Measurements from ENCODE around the gene GFI1. TPM values are rescaled to one million over a fixed set of nuclear protein-coding genes. Genes with fewer than 3 reads are reported as not detected.
"Not testable (repeated sequence)": the region's sequence is repeated elsewhere in the genome, so short reads cannot be mapped to it uniquely, and the experiment has no call there.

Gene GFI1
- 0.07 TPM for polyA plus RNA-seq (2013, experiment 1 of 2; ENCODE audit: insufficient read length)
- polyA plus RNA-seq (2013, experiment 2 of 2; ENCODE audit: insufficient read length) = 0.07 TPM

DNA sequence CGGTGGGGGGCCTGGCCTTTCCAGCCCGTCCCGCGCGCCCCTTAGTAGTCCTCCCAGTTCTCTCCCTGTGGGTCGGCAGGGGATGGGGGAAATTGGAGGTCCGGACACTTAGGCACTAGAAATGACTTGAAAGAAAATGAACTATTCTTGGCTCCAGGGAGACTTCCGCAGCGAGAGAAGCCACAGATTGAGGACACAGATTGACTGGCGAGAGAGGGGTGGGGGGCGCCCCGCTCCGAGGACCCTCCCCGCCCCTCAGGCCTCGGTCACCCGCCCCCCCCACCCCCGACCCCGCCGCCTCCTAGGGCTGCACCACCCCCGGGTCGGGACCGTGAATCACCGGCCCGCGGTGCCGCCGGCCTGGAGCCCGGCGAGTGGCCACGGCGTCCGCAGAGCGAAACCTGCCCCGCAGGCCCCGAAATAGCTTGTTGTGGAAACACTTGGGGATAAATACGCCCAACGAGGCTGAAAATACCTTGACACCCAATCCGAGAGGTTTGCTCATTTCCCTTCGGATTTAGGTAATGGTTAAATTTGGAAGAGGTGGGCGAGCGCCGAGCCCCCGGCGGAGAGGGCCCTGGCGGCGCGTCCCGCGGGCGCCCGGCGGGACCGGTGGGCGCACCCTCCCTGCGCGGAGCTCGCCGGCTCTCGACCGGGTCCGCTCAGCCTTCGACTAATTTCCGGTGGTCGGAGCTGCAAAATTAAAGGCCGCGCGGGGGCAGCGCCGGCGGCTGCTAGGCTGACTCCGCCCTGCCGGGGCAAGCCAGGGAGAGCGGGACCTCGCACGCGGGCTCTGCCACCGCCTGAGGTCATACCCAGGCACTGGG lies at the start of gene GFI1:
Gene GFI1 (minus strand): TSS at position 675 of the 827 bp plus-strand sequence. CDS start 3,438 bp downstream, outside the sequence.
- DNase-seq = no peak

- not testable (repeated sequence) for DNase-seq
Measured at GRCh38 chr1:92532371-92532770, 45.6 kb upstream of the GFI1 start.

DNA sequence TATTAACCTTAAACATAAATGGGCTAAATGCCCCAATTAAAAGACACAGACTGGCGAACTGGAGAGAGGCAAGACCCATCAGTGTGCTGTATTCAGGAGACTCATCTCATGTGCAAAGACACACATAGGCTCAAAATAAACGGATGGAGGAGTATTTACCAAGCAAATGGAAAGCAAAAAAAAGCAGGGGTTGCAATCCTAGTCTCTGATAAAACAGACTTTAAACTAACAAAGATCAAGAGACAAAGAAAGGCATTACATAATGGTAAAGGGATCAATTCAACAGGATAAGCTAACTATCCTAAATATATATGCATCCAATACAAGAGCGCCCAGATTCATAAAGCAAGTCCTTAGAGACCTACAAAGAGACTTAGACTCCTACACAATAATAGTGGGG lies 45.2 kb upstream of the GFI1 start:
- DNase-seq = not testable (repeated sequence)

GRCh38 chr1:92527670-92528069 lies 40.9 kb upstream of the GFI1 start:
- DNase-seq = no peak

DNA sequence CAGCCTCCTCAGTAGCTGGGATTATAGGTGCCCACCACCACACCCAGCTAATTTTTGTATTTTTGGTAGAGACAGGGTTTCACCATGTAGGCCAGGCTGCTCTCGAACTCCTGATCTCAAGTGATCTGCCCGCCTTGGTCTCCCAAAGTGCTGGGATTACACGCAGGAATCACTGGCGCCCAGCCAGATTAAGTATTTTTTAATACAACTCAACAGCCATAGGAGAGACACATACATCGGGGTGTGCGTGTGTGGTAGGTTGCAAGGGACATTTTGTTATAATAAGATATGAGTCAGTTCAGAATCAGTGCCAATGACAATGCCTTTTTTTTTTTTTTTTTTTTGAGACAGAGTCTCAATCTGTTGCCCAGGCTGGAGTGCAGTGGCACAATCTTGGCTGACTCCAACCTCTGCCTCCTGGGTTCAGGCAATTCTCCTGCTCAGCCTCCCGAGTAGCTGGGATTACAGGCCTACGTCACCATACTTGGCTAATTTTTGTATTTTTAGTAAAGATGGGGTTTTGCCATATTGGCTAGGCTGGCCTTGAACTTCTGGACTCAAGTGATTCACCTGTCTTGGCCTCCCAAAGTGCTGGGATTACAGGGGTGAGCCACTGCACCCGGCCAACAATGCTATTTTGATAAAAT lies 38.3 kb upstream of the GFI1 start:
- DNase-seq = not testable (repeated sequence)

- no peak for DNase-seq
Measured at GRCh38 chr1:92519043-92519442, 32.3 kb upstream of the GFI1 start.

DNA sequence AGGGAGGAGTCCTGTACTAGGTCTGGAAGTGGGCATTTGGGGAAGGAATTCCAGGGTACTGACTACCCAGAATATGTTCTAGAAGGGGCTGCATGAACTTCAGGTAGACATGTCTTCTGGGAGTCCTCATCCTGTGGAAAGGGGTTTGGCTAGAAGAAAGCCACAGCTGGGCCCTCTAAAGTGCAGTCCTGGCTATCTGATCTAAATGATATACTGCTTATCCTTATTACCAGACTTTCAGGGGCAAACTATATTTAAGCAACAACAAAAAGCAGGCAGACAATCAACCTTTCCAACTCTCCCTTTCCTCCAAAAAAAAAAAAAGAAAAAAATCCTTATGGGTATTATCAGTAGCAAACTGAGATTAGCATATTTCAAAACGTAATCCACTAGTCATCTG lies 29.8 kb upstream of the GFI1 start:
- DNase-seq = no peak

DNA sequence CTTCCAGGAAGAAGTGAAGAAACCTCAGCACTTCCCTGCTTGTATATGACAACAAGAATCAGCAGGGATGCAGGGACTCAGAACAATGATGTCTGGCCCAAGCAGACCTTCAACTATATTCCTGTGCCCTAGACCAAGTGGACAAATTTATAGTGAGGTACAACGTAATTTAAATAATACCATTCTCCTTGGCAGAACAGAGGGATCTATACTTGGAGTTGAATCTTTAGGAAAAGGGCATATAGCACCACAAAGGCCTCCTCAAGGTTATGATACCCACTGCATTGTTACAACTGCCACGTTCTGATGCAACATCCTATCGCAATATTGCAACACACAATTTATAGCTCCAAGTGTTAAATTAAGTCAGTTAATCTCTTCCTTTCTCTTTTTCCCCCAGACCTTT lies 29.1 kb upstream of the GFI1 start:
- DNase-seq = no peak

DNA sequence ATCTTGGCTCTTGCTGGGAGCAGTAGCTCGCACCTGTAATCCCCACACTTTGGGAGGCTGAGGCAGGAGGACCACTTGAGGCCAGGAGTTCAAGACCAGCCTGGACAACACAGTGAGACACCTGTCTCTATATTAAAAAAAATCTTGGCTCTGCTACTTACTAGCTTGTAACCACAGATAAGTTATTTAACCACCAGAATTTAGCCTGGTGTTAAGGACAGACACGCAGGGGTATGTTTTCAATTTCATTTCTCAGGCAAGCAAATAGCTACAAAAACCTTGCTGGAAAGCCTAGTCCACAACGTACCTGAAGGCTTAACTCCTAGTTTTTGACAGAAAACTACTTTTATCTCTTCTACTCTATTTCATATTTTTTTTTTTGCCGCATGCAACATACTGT lies 24.8 kb upstream of the GFI1 start:
- no peak for DNase-seq

- no peak for DNase-seq
Measured at GRCh38 chr1:92509619-92510018, 22.9 kb upstream of the GFI1 start.

DNA sequence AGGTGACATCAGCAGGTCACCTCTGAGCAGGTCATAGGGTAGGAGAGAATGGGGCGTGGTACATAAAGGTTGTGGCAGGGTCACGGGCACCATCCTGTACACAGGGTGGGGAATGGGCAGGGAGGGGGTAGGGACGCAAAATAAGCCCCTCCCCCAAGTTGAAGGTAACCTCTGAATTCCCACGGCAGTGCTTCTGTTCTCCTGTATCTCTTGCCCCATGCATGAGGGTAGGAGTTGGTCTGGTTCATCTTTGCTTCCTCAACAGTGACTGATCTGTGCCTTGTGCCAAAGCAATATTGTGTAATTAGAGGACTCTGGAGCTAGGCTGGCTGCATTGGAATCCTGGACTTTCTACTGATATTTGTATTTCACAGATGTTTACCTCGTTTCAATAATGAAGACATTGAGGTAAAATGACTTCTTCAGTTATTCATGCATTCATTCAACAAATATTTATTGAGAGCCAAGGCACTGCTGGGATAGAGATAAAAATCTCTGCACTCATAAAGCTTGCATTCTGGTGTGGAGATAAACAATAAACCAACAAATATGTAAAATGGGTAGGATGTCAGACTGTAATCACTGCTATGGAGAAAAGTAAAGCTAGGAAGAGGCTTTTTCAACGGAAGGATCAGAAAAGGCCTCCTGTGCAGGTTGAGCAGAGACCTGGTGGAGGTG lies 18.4 kb upstream of the GFI1 start:
- DNase-seq = no peak

DNA sequence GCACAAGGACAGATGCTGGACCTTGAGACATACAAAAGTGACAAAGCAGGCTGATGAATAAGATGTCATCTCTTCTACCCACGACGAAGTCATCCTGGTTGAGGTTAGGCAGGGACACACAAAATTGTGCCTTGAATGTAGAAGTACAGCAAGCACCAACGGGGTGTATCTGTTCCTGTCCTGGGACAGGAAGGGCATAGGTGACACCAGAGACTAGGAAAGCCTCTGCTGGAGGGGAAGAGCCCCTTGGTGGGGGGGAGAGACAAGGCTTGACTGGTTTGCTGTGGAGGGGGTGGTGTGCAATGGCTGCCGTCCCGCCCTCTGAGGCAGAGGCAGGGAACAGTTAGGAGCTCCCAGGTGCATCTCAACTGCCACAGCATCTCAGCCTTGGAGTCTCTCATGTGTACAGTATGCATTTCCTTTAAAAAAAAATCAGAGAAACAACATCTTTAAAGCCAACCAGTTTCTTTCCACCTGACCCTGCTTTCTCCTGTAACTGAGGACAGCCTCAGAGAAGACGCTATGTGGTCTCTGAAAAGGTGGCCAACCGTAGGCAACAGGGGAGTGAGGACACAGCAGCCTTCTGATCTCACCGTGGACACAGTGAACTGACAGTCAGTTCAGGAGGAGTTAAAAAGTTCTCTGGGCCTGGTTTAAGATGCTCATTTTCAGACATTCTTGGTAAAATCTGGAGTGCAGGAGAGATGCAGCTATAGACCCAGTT lies 17.7 kb upstream of the GFI1 start:
- DNase-seq = no peak

- DNase-seq = no peak
Measured at GRCh38 chr1:92503926-92504285, 17.2 kb upstream of the GFI1 start.

- no peak for DNase-seq
Measured at GRCh38 chr1:92503043-92503925, 16.6 kb upstream of the GFI1 start.

GRCh38 chr1:92502247-92502646 lies 15.5 kb upstream of the GFI1 start:
- peak; percentile 70 for DNase-seq

DNA sequence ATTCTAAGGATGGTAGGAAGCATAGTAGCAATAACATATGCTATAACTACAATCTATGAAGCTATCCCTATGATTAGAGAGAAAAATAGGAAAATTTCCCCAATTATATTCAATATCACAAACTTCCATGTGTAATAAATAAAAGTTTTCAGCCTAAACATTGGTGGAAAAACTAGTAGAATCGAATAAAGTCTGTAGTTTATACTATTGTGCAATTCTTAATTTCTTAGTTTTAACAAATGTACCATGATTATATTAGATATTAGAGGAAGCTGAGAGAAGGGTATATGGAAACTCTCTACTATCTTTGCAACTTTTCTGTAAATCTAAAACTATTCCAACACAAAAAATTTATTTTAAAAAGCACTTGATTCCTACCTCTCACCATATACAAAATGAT lies 13.8 kb upstream of the GFI1 start:
- DNase-seq = no peak

GRCh38 chr1:92495392-92496063 lies 8.8 kb upstream of the GFI1 start:
- DNase-seq = no peak

GRCh38 chr1:92494485-92495141 lies 7.9 kb upstream of the GFI1 start:
- no peak for DNase-seq

DNA sequence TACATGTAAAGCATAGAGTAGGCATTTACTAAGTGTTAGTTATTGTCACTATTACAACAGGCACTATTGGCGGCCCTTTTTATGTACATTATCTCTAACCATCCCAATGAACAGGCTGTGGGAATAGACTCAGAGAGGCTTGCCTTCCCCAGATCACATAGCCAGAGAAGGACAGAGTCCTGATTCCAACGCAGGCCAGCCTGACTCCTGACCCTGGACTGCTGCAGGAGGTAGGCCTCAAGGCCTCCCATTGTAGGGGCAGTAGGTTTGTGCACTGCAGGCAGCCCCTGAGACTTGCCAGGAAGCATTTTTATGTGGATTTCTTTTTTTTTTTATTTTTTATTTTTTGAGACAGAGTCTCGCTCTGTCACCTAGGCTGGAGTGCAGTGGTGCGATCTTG lies 6.4 kb upstream of the GFI1 start:
- DNase-seq = no peak

- DNase-seq = no peak
Measured at GRCh38 chr1:92488832-92489231, 2.1 kb upstream of the GFI1 start.

DNA sequence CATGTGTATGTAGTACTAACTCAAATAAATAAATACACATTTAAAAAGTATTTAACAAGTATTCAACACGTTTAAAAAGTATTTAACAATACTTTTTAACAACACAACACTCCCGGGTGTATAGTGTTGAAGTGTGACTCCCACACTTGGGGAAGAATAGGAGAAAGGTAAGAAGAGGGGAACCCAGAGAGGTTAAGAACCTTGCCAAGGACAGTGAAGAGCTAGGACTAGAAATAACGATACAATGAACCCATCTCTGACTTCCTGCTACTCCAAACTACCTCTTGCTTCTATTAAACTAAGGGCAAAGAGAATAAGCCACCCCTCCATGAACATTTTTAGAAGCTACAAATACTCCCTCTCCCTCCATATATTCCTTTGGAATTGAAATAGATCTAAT lies 1.7 kb upstream of the GFI1 start:
- DNase-seq = no peak

Measured in fibroblast of skin of back (primary cell).